HEK293 (cell line): ENCODE results near the gene CHN2.

Experiments used
- CTCF ChIA-PET: fragments of 350-600 bp; formaldehyde crosslinking; extraction: SDS; loops from one replicate; lab custom pipeline; 2021; ENCODE audit warnings: antibody characterized with exemption; lab: Yijun Ruan, JAX
- POLR2A ChIA-PET: fragments of 300-600 bp; formaldehyde crosslinking; extraction: SDS; loops from one replicate; lab custom pipeline; 2020; ENCODE audit warnings: antibody characterized with exemption, inconsistent platforms; lab: Yijun Ruan, JAX
- H3K27ac ChIP-seq: fragments of 200-500 bp; sonication (Bioruptor generic); 2 replicates; pipeline ENCODE4 v1.5.1; 2014; ENCODE audit warnings: low read depth, low read length, control low read depth, inconsistent platforms; ENCODE audit errors: extremely low read depth
- H3K36me3 ChIP-seq, 2 experiments: fragments of 200-500 bp in 1 of 2; sonication (Bioruptor generic) in 1 of 2; 1 replicate in 1 of 2; 2 replicates in 1 of 2; pipeline ENCODE4 v1.5.1; 2014 to 2017; ENCODE audit warnings: inconsistent platforms in 2 of 2, low read length in 2 of 2; ENCODE audit not compliant: control insufficient read depth in 2 of 2, insufficient read depth in 1 of 2
- H3K4me1 ChIP-seq: fragments of 200-500 bp; sonication (Bioruptor generic); 2 replicates; pipeline ENCODE4 v1.5.1; 2014; ENCODE audit warnings: mild to moderate bottlenecking, low read length, inconsistent platforms; ENCODE audit not compliant: control insufficient read depth, insufficient read depth
- H3K4me3 ChIP-seq: 2 replicates; pipeline ENCODE4 v1.5.1; 2011; ENCODE audit warnings: low read depth, mild to moderate bottlenecking, control low read depth, low read length, moderate library complexity
- H3K9me3 ChIP-seq: fragments of 200-500 bp; sonication (Bioruptor generic); 2 replicates; pipeline ENCODE4 v1.5.1; 2014; ENCODE audit warnings: low read depth, low read length, inconsistent platforms; ENCODE audit not compliant: control insufficient read depth, insufficient read depth
- FEZF1 ChIP-seq: fragments of 450-650 bp; formaldehyde crosslinking; IDR thresholded peaks from 2 replicates; pipeline ENCODE4 v1.5.1; 2016; ENCODE audit warnings: missing biosample characterization, missing genetic modification characterization
- PRDM1 ChIP-seq: fragments of 450-650 bp; formaldehyde crosslinking; IDR thresholded peaks from 2 replicates; pipeline ENCODE4; 2016; ENCODE audit warnings: missing biosample characterization, missing genetic modification characterization
- SCRT2 ChIP-seq: fragments of 450-650 bp; formaldehyde crosslinking; IDR thresholded peaks from 2 replicates; pipeline ENCODE4 v1.5.1; 2016; ENCODE audit warnings: missing biosample characterization, missing genetic modification characterization
- ZBTB21 ChIP-seq: fragments of 450-650 bp; formaldehyde crosslinking; IDR thresholded peaks from 2 replicates; pipeline ENCODE4 v1.5.1; 2017; ENCODE audit warnings: missing biosample characterization, missing genetic modification characterization
- ZFP3 ChIP-seq: fragments of 450-650 bp; formaldehyde crosslinking; IDR thresholded peaks from 2 replicates; pipeline ENCODE4 v1.5.1; 2016; ENCODE audit warnings: low read depth, missing biosample characterization, missing genetic modification characterization
- ZNF211 ChIP-seq: fragments of 450-650 bp; formaldehyde crosslinking; IDR thresholded peaks from 2 replicates; pipeline ENCODE4 v1.5.1; 2016; ENCODE audit warnings: low read depth, missing biosample characterization, missing genetic modification characterization
- ZNF248 ChIP-seq: fragments of 450-650 bp; formaldehyde crosslinking; IDR thresholded peaks from 2 replicates; pipeline ENCODE4 v1.5.1; 2017; ENCODE audit warnings: missing biosample characterization, missing genetic modification characterization
- ZNF366 ChIP-seq: fragments of 450-650 bp; formaldehyde crosslinking; conservative IDR thresholded peaks from 2 replicates; pipeline ENCODE4 v1.5.1; 2016; ENCODE audit warnings: missing biosample characterization, missing genetic modification characterization
- ZNF426 ChIP-seq: fragments of 450-650 bp; formaldehyde crosslinking; IDR thresholded peaks from 2 replicates; pipeline ENCODE4 v1.5.1; 2017; ENCODE audit warnings: missing biosample characterization, missing genetic modification characterization, mild to moderate bottlenecking, inconsistent platforms, moderate library complexity
- ZNF529 ChIP-seq: fragments of 450-650 bp; formaldehyde crosslinking; IDR thresholded peaks from 2 replicates; pipeline ENCODE4 v1.5.1; 2017; ENCODE audit warnings: missing genetic modification characterization, missing biosample characterization; ENCODE audit not compliant: insufficient replicate concordance
- ZNF600 ChIP-seq: fragments of 450-650 bp; formaldehyde crosslinking; IDR thresholded peaks from 2 replicates; pipeline ENCODE4 v1.5.1; 2016; ENCODE audit warnings: missing biosample characterization, missing genetic modification characterization
- ZNF664 ChIP-seq: fragments of 450-650 bp; formaldehyde crosslinking; IDR thresholded peaks from 2 replicates; pipeline ENCODE4 v1.5.1; 2016; ENCODE audit warnings: missing biosample characterization, missing genetic modification characterization
- ZSCAN16 ChIP-seq: fragments of 450-650 bp; formaldehyde crosslinking; IDR thresholded peaks from 2 replicates; pipeline ENCODE4 v1.5.1; 2016; ENCODE audit warnings: missing biosample characterization, missing genetic modification characterization
- TF ChIP-seq, protein P1 (sequence below): fragments of 450-650 bp; formaldehyde crosslinking; IDR thresholded peaks from 2 replicates; pipeline ENCODE4 v1.5.1; 2016; ENCODE audit warnings: missing biosample characterization, missing genetic modification characterization
- TF ChIP-seq, protein P2 (sequence below): fragments of 450-650 bp; formaldehyde crosslinking; IDR thresholded peaks from 2 replicates; pipeline ENCODE4 v1.5.1; 2017; ENCODE audit warnings: missing biosample characterization, missing genetic modification characterization

The CHN2 gene

DNA sequence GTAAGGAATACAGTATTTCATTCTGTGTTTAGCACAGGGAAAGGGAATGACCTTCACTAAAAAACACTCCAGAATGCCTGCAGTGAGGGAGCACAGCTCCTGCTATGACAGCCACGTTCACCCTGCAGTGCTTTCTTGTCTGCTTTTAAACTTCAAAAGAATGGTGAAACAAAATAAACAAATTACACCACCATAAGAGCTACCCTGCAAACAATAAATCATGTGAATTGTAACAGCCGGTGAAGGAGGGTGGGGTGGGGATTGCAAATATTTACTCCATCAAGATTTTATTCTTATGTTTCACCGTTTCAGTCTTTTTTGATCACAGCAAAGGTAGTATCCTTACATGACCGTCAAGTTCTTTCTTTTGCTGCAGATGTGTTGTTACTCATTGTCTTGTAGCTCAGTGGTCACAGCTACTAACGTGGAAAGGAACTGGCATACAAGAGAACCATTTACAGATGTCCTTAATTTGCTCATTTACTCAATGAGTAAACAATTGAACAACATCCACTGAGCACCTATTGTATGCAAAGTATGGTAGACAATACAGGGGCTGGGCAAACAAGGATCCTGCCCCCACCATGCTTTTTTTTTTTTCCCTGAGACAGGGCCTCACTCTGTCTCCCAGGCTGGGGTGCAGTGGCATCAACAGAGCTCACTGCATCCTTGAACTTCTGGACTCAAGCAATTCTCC, 4.1 kb upstream of the CHN2 start (continued):
- TF ChIP-seq, protein P1, sequence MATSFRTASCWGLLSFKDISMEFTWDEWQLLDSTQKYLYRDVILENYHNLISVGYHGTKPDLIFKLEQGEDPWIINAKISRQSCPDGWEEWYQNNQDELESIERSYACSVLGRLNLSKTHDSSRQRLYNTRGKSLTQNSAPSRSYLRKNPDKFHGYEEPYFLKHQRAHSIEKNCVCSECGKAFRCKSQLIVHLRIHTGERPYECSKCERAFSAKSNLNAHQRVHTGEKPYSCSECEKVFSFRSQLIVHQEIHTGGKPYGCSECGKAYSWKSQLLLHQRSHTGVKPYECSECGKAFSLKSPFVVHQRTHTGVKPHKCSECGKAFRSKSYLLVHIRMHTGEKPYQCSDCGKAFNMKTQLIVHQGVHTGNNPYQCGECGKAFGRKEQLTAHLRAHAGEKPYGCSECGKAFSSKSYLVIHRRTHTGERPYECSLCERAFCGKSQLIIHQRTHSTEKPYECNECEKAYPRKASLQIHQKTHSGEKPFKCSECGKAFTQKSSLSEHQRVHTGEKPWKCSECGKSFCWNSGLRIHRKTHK (tag by site-specific recombination) = no peak
- TF ChIP-seq ZBTB21 (tag by site-specific recombination) = 0 out of 2 replicates have a peak, but pooled peaks have one; percentile 16
- peak; percentile 36; the same call in 1 of the 2 replicates for TF ChIP-seq ZNF366
- TF ChIP-seq ZSCAN16 (tag by site-specific recombination) = no peak
- TF ChIP-seq ZNF529 (tag by site-specific recombination) = peak; percentile 6
- TF ChIP-seq, all 188 proteins: peak for 22

DNA sequence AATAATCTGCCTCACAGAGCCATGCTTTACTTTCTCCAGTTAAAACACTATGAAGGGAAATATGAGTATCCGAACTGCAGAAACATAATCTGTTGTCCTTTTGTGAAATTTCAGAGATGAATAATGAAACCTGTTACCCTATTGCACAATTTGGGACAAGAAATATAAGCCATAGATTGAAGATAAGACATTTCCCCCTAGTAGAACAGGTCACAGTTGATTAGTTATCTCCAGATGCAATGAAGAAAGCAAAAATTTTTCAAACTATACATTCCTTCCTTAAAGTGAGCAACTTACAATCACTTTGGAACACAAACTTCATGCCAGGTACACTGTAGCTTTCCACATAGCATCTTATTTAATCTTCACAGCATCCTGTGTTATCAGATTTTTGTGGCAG, 2.3 kb upstream of the CHN2 start:
- Histone ChIP-seq H3K4me3 (no peak overlapping the region), H3K27ac (no peak overlapping the region), H3K9me3 (no peaks in the 10 kb centered on the region), H3K36me3 (no peaks in the 10 kb centered on the region), H3K4me1 (peaks cover 16% of the 10 kb centered on the region)
- ChIA-PET CTCF (interaction anchor here (0.6 to 1.6 kb wide), 3 partner anchors 18 to 216 kb away, joined by 3 to 9 read pairs (median 5); no protein-coding TSS in a partner anchor), POLR2A (no interaction called here)
- TF ChIP-seq ZNF426 (no peak), SCRT2 (tag by site-specific recombination) (no peak), FEZF1 (tag by site-specific recombination) (0 out of 2 replicates have a peak, but pooled peaks have one; percentile 23), ZNF664 (tag by site-specific recombination) (0 out of 2 replicates have a peak, but pooled peaks have one; percentile 12)

DNA sequence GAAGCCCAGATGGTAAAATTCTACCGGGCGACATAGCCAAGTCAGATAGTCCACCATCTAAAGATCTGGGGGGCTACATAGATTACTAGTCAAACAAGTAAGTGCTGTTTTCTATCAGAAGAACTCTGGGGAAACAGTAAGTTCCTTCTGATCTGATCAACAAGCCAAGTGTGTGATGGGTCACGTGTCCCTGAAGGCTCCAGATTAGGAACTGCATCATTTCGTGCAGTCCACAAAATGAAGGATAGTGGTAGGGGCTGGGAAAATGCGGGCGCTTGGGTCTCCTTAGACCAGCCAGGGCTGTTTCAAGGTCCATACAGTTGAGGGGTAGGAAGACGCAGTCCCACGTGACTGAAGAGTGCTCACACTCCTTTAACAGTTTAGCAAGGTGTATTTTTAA, 1.8 kb upstream of the CHN2 start:
- ChIA-PET CTCF (interaction anchor here (0.9 to 1.6 kb wide), 3 partner anchors 18 to 236 kb away, joined by 3 to 9 read pairs (median 5); no protein-coding TSS in a partner anchor), POLR2A (no interaction called here)
- H3K4me1 ChIP-seq = peaks cover 16% of the 10 kb centered on the region
- no peaks in the 10 kb centered on the region for H3K36me3 ChIP-seq
- no peak for TF ChIP-seq ZFP3 (tag by site-specific recombination)
- TF ChIP-seq ZNF211 (tag by site-specific recombination) = no peak
- no peak overlapping the region for H3K4me3 ChIP-seq
- H3K9me3 ChIP-seq = no peaks in the 10 kb centered on the region
- H3K27ac ChIP-seq = no peak overlapping the region

DNA sequence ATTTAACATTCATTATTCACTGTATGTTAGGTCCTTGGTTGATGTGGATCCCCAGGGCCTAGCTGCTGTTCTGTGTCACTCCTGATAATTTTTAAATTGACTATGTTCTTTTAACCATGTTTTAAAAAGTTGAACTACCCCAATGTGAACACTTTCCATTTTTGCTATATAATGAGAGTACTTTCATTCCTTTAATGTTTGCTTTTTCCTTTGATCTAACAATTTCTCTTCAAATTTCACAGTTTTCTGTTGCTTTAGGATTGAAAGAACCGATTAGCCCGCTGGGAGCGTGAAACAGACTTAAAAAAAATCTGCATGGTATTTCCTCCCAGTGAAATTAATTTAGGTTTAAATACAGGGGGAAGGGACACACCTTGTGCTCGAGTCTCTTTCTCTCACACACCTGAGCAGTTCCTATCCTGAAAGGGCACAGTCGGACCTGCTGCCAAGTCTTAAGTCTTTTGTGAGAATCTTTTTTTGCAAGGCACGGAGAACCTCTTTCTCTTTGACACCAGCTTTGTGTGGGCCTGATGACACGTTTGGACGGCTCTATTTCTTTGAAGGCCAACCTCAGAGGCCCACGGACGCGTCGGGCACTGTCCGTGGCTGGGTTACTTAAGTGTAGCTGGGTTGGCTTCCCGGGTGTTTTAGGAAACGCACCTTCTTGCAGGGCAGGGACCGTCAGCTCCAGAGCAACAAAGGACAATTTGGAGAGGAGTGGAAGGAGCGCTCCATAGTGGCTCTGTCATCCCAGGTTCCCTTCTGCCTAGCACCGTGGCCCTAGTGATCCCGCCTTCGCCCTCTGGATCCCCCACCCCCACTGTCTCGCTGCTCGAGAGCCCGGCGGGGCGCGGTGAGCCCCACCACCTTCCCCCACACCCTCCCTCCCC, 1.0 kb upstream of the CHN2 start:
- CTCF ChIA-PET = interaction anchor here (0.9 kb wide), 1 partner anchor 237 kb away, joined by 3 read pairs; no protein-coding TSS in a partner anchor
- Histone ChIP-seq H3K4me1 (peaks cover 16% of the 10 kb centered on the region), H3K36me3 (no peaks in the 10 kb centered on the region), H3K4me3 (peak overlapping the region; percentile 83; the same call in 1 of the 2 replicates), H3K27ac (no peak overlapping the region), H3K9me3 (no peaks in the 10 kb centered on the region)
- TF ChIP-seq, protein P2, sequence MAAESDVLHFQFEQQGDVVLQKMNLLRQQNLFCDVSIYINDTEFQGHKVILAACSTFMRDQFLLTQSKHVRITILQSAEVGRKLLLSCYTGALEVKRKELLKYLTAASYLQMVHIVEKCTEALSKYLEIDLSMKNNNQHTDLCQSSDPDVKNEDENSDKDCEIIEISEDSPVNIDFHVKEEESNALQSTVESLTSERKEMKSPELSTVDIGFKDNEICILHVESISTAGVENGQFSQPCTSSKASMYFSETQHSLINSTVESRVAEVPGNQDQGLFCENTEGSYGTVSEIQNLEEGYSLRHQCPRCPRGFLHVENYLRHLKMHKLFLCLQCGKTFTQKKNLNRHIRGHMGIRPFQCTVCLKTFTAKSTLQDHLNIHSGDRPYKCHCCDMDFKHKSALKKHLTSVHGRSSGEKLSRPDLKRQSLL (tag by site-specific recombination) = peak; percentile 83
- TF ChIP-seq ZNF248 (tag by site-specific recombination) (no peak), PRDM1 (peak; percentile 60; the same call in 1 of the 2 replicates), ZNF600 (tag by site-specific recombination) (0 out of 2 replicates have a peak, but pooled peaks have one; percentile 17)
- POLR2A ChIA-PET = no interaction called here
